BLaER1 (cell line): ENCODE measurements around the gene GCNT3.

ENCODE experiments used
- H3K27ac ChIP-seq: shearing (Covaris generic); formaldehyde crosslinking; 2 replicates; pipeline ENCODE4 v1.8.1; 2022
- H3K27me3 ChIP-seq: shearing (Covaris generic); formaldehyde crosslinking; 2 replicates; pipeline ENCODE4 v1.8.1; 2022
- H3K36me3 ChIP-seq: shearing (Covaris generic); formaldehyde crosslinking; 2 replicates; pipeline ENCODE4 v1.8.1; 2022
- H3K4me1 ChIP-seq: shearing (Covaris generic); formaldehyde crosslinking; 2 replicates; pipeline ENCODE4 v1.8.1; 2022
- H3K4me2 ChIP-seq: shearing (Covaris generic); formaldehyde crosslinking; 2 replicates; pipeline ENCODE4 v1.8.1; 2022
- H3K4me3 ChIP-seq: shearing (Covaris generic); formaldehyde crosslinking; 2 replicates; pipeline ENCODE4 v1.8.1; 2022
- H3K9ac ChIP-seq: shearing (Covaris generic); formaldehyde crosslinking; 2 replicates; pipeline ENCODE4 v1.8.1; 2022
- H3K9me3 ChIP-seq: shearing (Covaris generic); formaldehyde crosslinking; 2 replicates; pipeline ENCODE4 v1.8.1; 2022
- H4K20me1 ChIP-seq: shearing (Covaris generic); formaldehyde crosslinking; 2 replicates; pipeline ENCODE4 v1.8.1; 2022
- Cebpa-rat ChIP-seq: shearing (Covaris generic); IDR thresholded peaks from 2 replicates; pipeline ENCODE4 v1.8.1; 2022

Gene GCNT3

GRCh38 chr15:59611276-59612260 lies at the start of gene GCNT3:
TSS of gene GCNT3 (plus strand) at chr15:59611783. CDS start at chr15:59618239, 6,456 bp downstream.
- no peak for TF ChIP-seq Cebpa-rat
- Histone ChIP-seq H3K4me2 (no peak within 1 kb of the TSS), H3K36me3 (no peaks in the 10 kb centered on the region), H3K27ac (no peak within 1 kb of the TSS), H3K27me3 (no peaks in the 10 kb centered on the region), H3K9ac (no peak within 1 kb of the TSS), H3K4me1 (peaks cover 18% of the 10 kb centered on the region), H4K20me1 (no peaks in the 10 kb centered on the region), H3K9me3 (peaks cover 22% of the 10 kb centered on the region; the same call in 1 of the 2 replicates), H3K4me3 (no peak within 1 kb of the TSS)

GRCh38 chr15:59562448-59563186 lies 49.0 kb upstream of the GCNT3 start:
- H3K9me3 ChIP-seq = no peaks in the 10 kb centered on the region

GRCh38 chr15:59565299-59565698 lies 46.3 kb upstream of the GCNT3 start:
- Histone ChIP-seq H3K36me3 (no peaks in the 10 kb centered on the region), H4K20me1 (no peaks in the 10 kb centered on the region), H3K4me3 (no peak overlapping the region), H3K27me3 (no peaks in the 10 kb centered on the region), H3K9ac (no peak overlapping the region), H3K4me2 (no peak overlapping the region), H3K27ac (no peak overlapping the region), H3K4me1 (no peaks in the 10 kb centered on the region), H3K9me3 (no peaks in the 10 kb centered on the region)
- TF ChIP-seq Cebpa-rat = no peak

More at GRCh38 chr15:59562448-59563186, 49.0 kb upstream of the GCNT3 start:
- no peak for TF ChIP-seq Cebpa-rat
- Histone ChIP-seq H3K4me2 (no peak overlapping the region), H3K27ac (no peak overlapping the region), H3K4me3 (no peak overlapping the region), H3K9ac (no peak overlapping the region), H4K20me1 (no peaks in the 10 kb centered on the region), H3K36me3 (no peaks in the 10 kb centered on the region), H3K4me1 (no peaks in the 10 kb centered on the region), H3K27me3 (no peaks in the 10 kb centered on the region)

DNA sequence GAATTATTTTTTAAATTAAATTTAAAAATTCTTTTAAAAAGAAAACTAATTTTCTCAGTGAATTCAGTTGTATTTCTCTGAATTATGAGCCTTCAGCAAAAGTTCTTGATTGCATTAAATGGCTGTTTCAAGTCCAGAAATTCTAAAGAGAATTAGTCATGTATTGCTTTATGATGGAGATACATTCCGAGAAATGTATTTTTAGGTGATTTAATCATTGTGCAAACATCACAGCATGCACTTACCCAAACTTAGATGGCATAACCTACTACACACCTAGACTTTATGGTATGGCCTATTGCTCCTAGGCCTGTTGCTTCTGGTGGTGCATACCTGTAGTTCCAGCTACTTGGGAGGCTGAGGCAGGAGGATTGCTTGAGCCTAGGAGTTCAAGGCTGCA lies 44.3 kb upstream of the GCNT3 start:
- Histone ChIP-seq H3K27ac (no peak overlapping the region), H3K4me1 (no peaks in the 10 kb centered on the region), H3K4me2 (no peak overlapping the region), H4K20me1 (no peaks in the 10 kb centered on the region), H3K4me3 (no peak overlapping the region), H3K36me3 (no peaks in the 10 kb centered on the region), H3K9ac (no peak overlapping the region), H3K27me3 (no peaks in the 10 kb centered on the region), H3K9me3 (no peaks in the 10 kb centered on the region)
- TF ChIP-seq Cebpa-rat = no peak

DNA sequence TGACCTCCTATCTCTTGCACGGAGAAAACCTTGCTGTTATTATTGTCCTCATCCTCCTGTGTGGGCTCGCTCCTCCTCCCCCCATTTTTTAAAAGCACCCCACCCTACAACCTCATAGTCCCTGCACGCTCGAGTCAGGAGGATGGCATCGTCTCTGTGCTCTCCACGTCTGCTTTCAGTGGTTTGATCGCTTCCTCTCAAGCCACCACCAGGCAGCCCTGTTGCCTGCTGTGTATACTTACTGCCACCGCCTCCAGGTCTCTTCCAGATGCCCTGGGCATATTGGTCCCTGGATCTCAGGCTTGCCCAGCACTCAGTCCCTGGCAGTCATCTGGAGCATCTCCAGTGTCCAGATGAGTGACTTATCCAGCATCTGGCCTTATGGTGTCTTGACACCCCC lies 42.1 kb upstream of the GCNT3 start:
- TF ChIP-seq Cebpa-rat = no peak
- no peaks in the 10 kb centered on the region for H3K9me3 ChIP-seq
- H4K20me1 ChIP-seq = no peaks in the 10 kb centered on the region
- no peaks in the 10 kb centered on the region for H3K4me1 ChIP-seq
- H3K27me3 ChIP-seq = no peaks in the 10 kb centered on the region
- H3K9ac ChIP-seq = no peak overlapping the region
- H3K27ac ChIP-seq = no peak overlapping the region
- no peaks in the 10 kb centered on the region for H3K36me3 ChIP-seq
- no peak overlapping the region for H3K4me3 ChIP-seq
- H3K4me2 ChIP-seq = no peak overlapping the region

DNA sequence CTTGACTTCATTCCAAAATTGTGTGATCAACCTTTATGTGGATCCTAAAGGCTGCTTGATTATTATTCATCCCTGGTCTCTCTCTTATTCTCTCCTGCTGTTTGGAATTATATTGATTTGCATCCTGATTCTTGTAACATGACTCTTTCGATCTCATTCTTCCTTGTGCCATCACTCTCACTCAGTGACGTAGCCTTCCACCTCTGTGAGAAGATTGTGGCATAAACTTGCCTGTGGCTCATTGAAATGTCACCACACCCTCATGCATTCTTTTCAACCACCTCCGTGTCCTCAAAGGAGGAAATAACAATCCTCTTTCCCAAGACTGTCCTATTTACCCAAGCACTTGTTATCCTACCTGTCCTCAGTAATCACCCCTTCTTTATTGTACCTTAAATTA lies 41.3 kb upstream of the GCNT3 start:
- no peak overlapping the region for H3K4me3 ChIP-seq
- no peak overlapping the region for H3K9ac ChIP-seq
- H3K27ac ChIP-seq = no peak overlapping the region
- H4K20me1 ChIP-seq = no peaks in the 10 kb centered on the region
- no peaks in the 10 kb centered on the region for H3K9me3 ChIP-seq
- H3K4me1 ChIP-seq = no peaks in the 10 kb centered on the region
- H3K27me3 ChIP-seq = no peaks in the 10 kb centered on the region
- no peaks in the 10 kb centered on the region for H3K36me3 ChIP-seq
- TF ChIP-seq Cebpa-rat = no peak
- H3K4me2 ChIP-seq = no peak overlapping the region

- H3K27me3 ChIP-seq = no peaks in the 10 kb centered on the region
- no peaks in the 10 kb centered on the region for H3K36me3 ChIP-seq
- no peak overlapping the region for H3K4me2 ChIP-seq
- no peaks in the 10 kb centered on the region for H3K9me3 ChIP-seq
- H4K20me1 ChIP-seq = no peaks in the 10 kb centered on the region
- no peak overlapping the region for H3K9ac ChIP-seq
- no peak overlapping the region for H3K4me3 ChIP-seq
- no peak overlapping the region for H3K27ac ChIP-seq
- no peaks in the 10 kb centered on the region for H3K4me1 ChIP-seq
- TF ChIP-seq Cebpa-rat = no peak
Measured at GRCh38 chr15:59571606-59572005, 40.0 kb upstream of the GCNT3 start.

DNA sequence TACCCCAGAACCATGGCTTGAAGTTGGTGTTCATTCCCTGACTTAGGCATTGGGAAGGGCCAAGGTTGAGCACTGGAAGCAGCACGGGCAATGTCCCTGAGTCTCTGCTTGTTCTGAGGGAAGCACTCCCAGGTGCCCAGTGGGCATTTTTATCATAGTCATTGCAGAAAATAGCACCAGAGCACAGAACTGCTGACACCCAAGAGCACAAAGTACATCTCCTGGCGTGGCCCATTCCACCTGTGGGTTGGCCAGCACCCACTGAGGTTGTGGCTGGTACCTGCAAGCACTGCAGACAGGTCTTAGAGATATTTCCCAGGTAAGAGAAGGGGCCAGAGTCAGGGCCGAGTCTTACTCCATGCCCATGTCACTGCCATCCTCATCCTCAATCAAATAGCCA lies 28.5 kb upstream of the GCNT3 start:
- Histone ChIP-seq H3K4me2 (no peak overlapping the region), H3K4me1 (no peaks in the 10 kb centered on the region), H3K9me3 (no peaks in the 10 kb centered on the region), H3K9ac (no peak overlapping the region), H4K20me1 (no peaks in the 10 kb centered on the region), H3K27me3 (no peaks in the 10 kb centered on the region), H3K27ac (no peak overlapping the region), H3K4me3 (no peak overlapping the region), H3K36me3 (no peaks in the 10 kb centered on the region)
- TF ChIP-seq Cebpa-rat = no peak

DNA sequence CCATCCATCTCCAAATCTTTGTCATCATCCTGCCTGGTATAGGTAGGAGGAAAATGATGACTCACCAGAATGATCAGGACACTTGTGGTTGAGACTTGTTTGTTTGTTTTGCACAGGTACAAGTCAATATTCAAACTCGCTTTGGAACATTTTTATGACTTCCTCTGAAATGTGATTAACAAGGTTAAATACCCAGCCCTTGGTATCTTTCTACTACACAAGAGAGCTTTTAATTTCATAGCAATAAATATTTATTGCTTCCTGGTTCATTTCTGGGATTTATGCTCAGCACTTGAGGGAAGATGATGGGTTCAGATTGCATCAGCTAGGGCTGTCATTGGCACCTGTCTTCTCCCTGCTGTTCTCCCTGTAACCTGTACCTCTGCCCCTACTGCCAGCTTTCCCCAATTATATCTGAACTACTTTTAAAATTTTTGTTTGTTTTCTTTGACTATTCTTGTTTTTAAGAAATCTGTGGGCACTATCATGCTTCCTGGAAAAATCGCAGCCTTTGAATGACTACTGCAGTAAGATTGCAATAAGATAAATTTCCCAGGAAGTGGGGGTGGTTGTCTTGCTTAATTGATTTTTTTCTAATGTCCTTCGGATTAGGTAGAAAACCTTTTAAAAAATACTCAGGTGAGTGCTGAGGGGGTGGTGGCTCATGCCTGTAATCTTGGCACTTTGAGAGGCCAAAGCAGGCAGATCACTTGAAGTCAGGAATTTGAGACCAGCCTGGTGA lies 24.3 kb upstream of the GCNT3 start:
- Histone ChIP-seq H3K9ac (no peak overlapping the region), H3K4me1 (no peaks in the 10 kb centered on the region), H3K9me3 (no peaks in the 10 kb centered on the region), H3K27ac (no peak overlapping the region), H3K36me3 (no peaks in the 10 kb centered on the region), H3K4me3 (no peak overlapping the region), H3K27me3 (no peaks in the 10 kb centered on the region), H4K20me1 (no peaks in the 10 kb centered on the region), H3K4me2 (no peak overlapping the region)
- TF ChIP-seq Cebpa-rat = no peak
